Measurements from ENCODE around the gene INO80B. TPM values are rescaled to one million over a fixed set of nuclear protein-coding genes. Genes with fewer than 3 reads are reported as not detected.
"Not testable (repeated sequence)": the region's sequence is repeated elsewhere in the genome, so short reads cannot be mapped to it uniquely, and the experiment has no call there.

The INO80B gene
- total and polyA plus RNA-seq, 12 donors: 13.6 to 133 (median 40.0) TPM

GRCh38 chr2:74461187-74462053 is 6.5 kb downstream of the INO80B start:
- intact Hi-C loops (cut with DNase I): no loop called here
- 89 to 96% (median 92%) methylated on average over 18 to 27 of the region's 27 CpGs for WGBS, 4 donors
- no peaks in the 10 kb centered on the region for H3K27me3 ChIP-seq
- no peaks in the 10 kb centered on the region for H3K9me3 ChIP-seq (replicated peaks in 1 of 3)
- peaks cover 13 to 32% of the 10 kb centered on the region in 2 donors for H3K4me1 ChIP-seq (replicated peaks in 1 of 2)
- H3K4me3 ChIP-seq: no peak overlapping the region
- no peak for DNase-seq
- peaks cover 0 to 20% of the 10 kb centered on the region in 2 donors for H3K36me3 ChIP-seq (replicated peaks in 1 of 2)
- H3K27ac ChIP-seq: no peak overlapping the region
- no peak for TF ChIP-seq POLR2A (IDR thresholded peaks at IDR 0.05)
- peak in 1 of 6 experiments; percentile 17 for TF ChIP-seq CTCF (IDR thresholded peaks at IDR 0.05)

GRCh38 chr2:74462054-74462785 is 7.3 kb downstream of the INO80B start:
- H3K27me3 ChIP-seq: no peaks in the 10 kb centered on the region
- DNase-seq: no peak
- TF ChIP-seq POLR2A (IDR thresholded peaks at IDR 0.05): no peak
- no peak for TF ChIP-seq CTCF (IDR thresholded peaks at IDR 0.05)
- WGBS, 4 donors: 90 to 92% (median 91%) methylated on average over 14 to 20 of the region's 20 CpGs
- no peaks in the 10 kb centered on the region for H3K9me3 ChIP-seq (replicated peaks in 1 of 3)
- peaks cover 13 to 25% of the 10 kb centered on the region in 2 donors for H3K4me1 ChIP-seq (replicated peaks in 1 of 2)
- intact Hi-C loops (cut with DNase I): no loop called here
- peaks cover 0 to 20% of the 10 kb centered on the region in 2 donors for H3K36me3 ChIP-seq (replicated peaks in 1 of 2)
- no peak overlapping the region for H3K4me3 ChIP-seq
- H3K27ac ChIP-seq: no peak overlapping the region

- no peak for TF ChIP-seq POLR2A (IDR thresholded peaks at IDR 0.05)
- TF ChIP-seq CTCF (IDR thresholded peaks at IDR 0.05): no peak
- intact Hi-C loops (cut with DNase I): no loop called here
- 74 to 89% (median 79%) methylated on average over 4 of the region's 4 CpGs for WGBS, 4 donors
- H3K36me3 ChIP-seq (replicated peaks in 1 of 2): peaks cover 0 to 20% of the 10 kb centered on the region in 2 donors
- no peak overlapping the region for H3K27ac ChIP-seq
- no peaks in the 10 kb centered on the region for H3K9me3 ChIP-seq (replicated peaks in 1 of 3)
- no peak overlapping the region for H3K4me3 ChIP-seq
- H3K4me1 ChIP-seq (replicated peaks in 1 of 2): peaks cover 13 to 25% of the 10 kb centered on the region in 2 donors
- H3K27me3 ChIP-seq: no peaks in the 10 kb centered on the region
- DNase-seq: no peak
These were observed 7.9 kb downstream of the INO80B start for GRCh38 chr2:74462786-74463105.

- Histone ChIP-seq H3K4me3 (peak overlapping the region; percentile 66 to 98 (median 90)), H3K27ac (peak overlapping the region in 3 of 5 donors; percentile 84 to 88 (median 87)), H3K4me1 (replicated peaks in 1 of 2) (peaks cover 6 to 17% of the 10 kb centered on the region in 2 donors), H3K27me3 (no peaks in the 10 kb centered on the region), H3K9me3 (replicated peaks in 1 of 3) (no peaks in the 10 kb centered on the region), H3K36me3 (replicated peaks in 1 of 2) (peaks cover 0 to 20% of the 10 kb centered on the region in 2 donors)
- 0 to 5% (median 4%) methylated on average over 4 to 13 of the region's 13 CpGs for WGBS, 4 donors
- intact Hi-C loops (cut with DNase I): no loop called here
- no peak for DNase-seq
- TF ChIP-seq POLR2A (IDR thresholded peaks at IDR 0.05) (no peak), CTCF (IDR thresholded peaks at IDR 0.05) (no peak)
These were observed 9.5 kb downstream of the INO80B start for GRCh38 chr2:74464406-74464805.

- H3K27me3 ChIP-seq; DNase-seq; H3K9me3 ChIP-seq (replicated peaks in 1 of 3); H3K4me3 ChIP-seq; intact Hi-C loops (cut with DNase I): not testable (repeated sequence)
- WGBS, 4 donors: 87 to 91% (median 89%) methylated on average over 8 to 12 of the region's 12 CpGs
- peak overlapping the region in 1 of 5 donors; percentile 27 for H3K27ac ChIP-seq
- H3K36me3 ChIP-seq (replicated peaks in 1 of 2): peaks cover 0 to 15% of the 10 kb centered on the region in 2 donors
- peaks cover 9 to 21% of the 10 kb centered on the region in 2 donors for H3K4me1 ChIP-seq (replicated peaks in 1 of 2)
These were observed 15.9 kb downstream of the INO80B start for GRCh38 chr2:74470742-74471141.
